NB4 (cell line): ENCODE measurements around the gene LEFTY1.

ENCODE experiments used
- MYC ChIP-seq: IDR thresholded peaks from 2 replicates; pipeline ENCODE4 v1.6.1; 2011; ENCODE audit warnings: low read depth, low read length
- POLR2A ChIP-seq: IDR thresholded peaks from 2 replicates; pipeline ENCODE4 v1.6.1; 2011; ENCODE audit warnings: mild to moderate bottlenecking; ENCODE audit not compliant: insufficient read length; ENCODE audit errors: extremely low read depth
- TF ChIP-seq, protein P1 (sequence below): IDR thresholded peaks from one replicate; pipeline ENCODE4 v1.5.1; 2012; ENCODE audit warnings: low read depth, low read length
- TF ChIP-seq, protein P2 (sequence below): IDR thresholded peaks from 2 replicates; pipeline ENCODE4 v1.6.1; 2011; ENCODE audit warnings: low read depth, low read length

DNA sequence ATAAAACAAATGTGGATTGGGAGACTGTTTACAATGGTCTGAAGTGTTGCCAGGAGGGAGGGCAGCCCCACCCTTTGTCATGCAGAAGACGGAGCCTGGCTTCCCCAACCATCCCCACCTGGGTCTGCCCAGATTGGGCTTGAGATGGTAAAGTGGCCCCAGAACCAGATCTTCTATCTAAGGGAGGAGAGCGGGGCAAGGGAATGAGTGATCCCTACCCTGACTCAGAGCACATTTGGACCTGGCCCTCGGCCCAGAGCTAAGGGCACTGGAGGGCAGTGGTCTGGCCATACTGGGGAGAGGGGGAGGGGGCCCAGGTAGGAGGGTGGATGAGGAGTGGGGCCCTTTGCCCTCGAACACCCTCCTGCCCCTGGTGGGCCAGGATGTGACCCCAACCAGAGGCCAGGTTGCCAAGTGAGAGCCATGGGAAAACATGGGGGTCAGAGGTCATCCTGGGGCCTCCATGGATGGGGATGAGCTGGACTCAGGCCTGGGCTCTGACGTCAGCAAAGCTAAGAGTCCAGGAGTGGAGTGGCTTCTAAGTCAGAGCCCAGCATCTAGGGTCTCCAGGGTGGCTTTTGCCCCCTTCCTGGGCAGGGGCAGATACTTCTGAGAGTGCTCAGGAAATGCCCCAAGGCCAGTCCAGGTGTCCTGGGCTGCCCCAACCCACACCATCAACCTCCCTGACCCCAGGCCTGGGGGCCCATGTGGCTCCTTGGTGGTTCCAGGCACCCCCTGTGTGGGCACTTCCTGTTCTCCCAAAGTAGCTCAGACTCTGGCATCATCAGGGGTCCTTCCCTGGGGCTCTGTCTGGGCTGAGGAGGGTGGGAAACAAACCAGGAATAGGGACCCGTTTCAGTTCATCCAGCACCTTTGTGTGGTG, 1.6 kb upstream of the LEFTY1 start:
- TF ChIP-seq, protein P1, sequence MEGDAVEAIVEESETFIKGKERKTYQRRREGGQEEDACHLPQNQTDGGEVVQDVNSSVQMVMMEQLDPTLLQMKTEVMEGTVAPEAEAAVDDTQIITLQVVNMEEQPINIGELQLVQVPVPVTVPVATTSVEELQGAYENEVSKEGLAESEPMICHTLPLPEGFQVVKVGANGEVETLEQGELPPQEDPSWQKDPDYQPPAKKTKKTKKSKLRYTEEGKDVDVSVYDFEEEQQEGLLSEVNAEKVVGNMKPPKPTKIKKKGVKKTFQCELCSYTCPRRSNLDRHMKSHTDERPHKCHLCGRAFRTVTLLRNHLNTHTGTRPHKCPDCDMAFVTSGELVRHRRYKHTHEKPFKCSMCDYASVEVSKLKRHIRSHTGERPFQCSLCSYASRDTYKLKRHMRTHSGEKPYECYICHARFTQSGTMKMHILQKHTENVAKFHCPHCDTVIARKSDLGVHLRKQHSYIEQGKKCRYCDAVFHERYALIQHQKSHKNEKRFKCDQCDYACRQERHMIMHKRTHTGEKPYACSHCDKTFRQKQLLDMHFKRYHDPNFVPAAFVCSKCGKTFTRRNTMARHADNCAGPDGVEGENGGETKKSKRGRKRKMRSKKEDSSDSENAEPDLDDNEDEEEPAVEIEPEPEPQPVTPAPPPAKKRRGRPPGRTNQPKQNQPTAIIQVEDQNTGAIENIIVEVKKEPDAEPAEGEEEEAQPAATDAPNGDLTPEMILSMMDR = no peak
- no peak for TF ChIP-seq POLR2A
- TF ChIP-seq, protein P2, sequence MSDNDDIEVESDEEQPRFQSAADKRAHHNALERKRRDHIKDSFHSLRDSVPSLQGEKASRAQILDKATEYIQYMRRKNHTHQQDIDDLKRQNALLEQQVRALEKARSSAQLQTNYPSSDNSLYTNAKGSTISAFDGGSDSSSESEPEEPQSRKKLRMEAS = no peak
- TF ChIP-seq MYC = no peak
